NOMO-1 treated with dmso at 0.1 percent for 144 hours (cell line): ENCODE results near the gene GAGE12E.
"Not testable (repeated sequence)": the region's sequence is repeated elsewhere in the genome, so short reads cannot be mapped to it uniquely, and the experiment has no call there.

Experiments
- DNase-seq: peaks from one replicate; lab custom pipeline; 2025; ENCODE audit not compliant: unreplicated experiment; lab: John Stamatoyannopoulos, UW

GAGE12E gene, protein sequence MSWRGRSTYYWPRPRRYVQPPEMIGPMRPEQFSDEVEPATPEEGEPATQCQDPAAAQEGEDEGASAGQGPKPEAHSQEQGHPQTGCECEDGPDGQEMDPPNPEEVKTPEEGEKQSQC

DNA sequence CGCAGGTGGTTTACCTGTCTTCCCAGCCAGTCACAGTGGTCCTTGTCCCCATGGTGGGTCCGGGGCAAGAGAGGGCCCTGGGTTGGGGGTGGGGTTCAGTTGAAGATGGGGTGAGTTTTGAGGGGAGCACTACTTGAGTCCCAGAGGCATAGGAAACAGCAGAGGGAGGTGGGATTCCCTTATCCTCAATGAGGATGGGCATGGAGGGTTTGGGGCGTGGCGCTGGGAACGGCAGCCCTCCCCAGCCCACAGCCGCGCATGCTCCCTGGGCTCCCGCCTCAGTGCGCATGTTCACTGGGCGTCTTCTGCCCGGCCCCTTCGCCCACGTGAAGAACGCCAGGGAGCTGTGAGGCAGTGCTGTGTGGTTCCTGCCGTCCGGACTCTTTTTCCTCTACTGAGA, at the start of gene GAGE12E:
TSS of gene GAGE12E (plus strand) at position 301 of the 400 bp plus-strand sequence. CDS start 1,155 bp downstream, outside the sequence.
- not testable (repeated sequence) for DNase-seq

DNA sequence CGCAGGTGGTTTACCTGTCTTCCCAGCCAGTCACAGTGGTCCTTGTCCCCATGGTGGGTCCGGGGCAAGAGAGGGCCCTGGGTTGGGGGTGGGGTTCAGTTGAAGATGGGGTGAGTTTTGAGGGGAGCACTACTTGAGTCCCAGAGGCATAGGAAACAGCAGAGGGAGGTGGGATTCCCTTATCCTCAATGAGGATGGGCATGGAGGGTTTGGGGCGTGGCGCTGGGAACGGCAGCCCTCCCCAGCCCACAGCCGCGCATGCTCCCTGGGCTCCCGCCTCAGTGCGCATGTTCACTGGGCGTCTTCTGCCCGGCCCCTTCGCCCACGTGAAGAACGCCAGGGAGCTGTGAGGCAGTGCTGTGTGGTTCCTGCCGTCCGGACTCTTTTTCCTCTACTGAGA, 19.2 kb upstream of the GAGE12E start, which contains the start of gene GAGE12C:
TSS of gene GAGE12C (plus strand) at position 301 of the 400 bp plus-strand sequence. CDS start 1,155 bp downstream, outside the sequence.
- DNase-seq: not testable (repeated sequence)

- not testable (repeated sequence) for DNase-seq
These were observed 9.7 kb upstream of the GAGE12E start, which contains the start of gene GAGE12D for GRCh38 chrX:49541433-49541832. Gene GAGE12D (plus strand): TSS chrX:49541733. CDS start chrX:49542888, 1,155 bp downstream.

- DNase-seq: not testable (repeated sequence)
These were observed 9.5 kb downstream of the GAGE12E start, which contains the start of gene GAGE12F for GRCh38 chrX:49560542-49560941. Gene GAGE12F (plus strand): TSS chrX:49560842. CDS start chrX:49561997, 1,155 bp downstream.

- not testable (repeated sequence) for DNase-seq
These were observed 17.6 kb downstream of the GAGE12E start for GRCh38 chrX:49568728-49569127.

DNA sequence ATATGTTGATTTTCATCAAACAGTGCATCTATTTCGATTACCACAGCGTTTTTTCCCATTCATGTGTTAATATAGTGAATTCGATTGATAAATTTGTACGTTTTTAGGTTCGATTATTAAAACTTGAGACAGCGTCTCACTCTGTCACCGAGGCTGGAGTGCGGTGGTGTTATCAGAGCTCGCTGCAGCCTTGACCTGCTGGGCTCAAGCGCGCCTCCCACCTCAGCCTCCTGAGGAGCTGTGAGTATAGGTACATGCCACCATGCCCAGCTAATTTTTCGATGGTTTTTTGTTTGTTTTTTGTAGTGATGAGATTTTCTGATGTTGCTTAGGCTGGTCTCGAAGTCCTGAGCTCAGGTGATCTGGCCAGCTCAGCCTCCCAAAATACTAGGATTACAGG, 18.1 kb downstream of the GAGE12E start:
- DNase-seq: not testable (repeated sequence)

DNA sequence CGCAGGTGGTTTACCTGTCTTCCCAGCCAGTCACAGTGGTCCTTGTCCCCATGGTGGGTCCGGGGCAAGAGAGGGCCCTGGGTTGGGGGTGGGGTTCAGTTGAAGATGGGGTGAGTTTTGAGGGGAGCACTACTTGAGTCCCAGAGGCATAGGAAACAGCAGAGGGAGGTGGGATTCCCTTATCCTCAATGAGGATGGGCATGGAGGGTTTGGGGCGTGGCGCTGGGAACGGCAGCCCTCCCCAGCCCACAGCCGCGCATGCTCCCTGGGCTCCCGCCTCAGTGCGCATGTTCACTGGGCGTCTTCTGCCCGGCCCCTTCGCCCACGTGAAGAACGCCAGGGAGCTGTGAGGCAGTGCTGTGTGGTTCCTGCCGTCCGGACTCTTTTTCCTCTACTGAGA, 19.0 kb downstream of the GAGE12E start, which contains the start of gene GAGE12G:
TSS of gene GAGE12G (plus strand) at position 301 of the 400 bp plus-strand sequence. CDS start 1,155 bp downstream, outside the sequence.
- DNase-seq: not testable (repeated sequence)

DNA sequence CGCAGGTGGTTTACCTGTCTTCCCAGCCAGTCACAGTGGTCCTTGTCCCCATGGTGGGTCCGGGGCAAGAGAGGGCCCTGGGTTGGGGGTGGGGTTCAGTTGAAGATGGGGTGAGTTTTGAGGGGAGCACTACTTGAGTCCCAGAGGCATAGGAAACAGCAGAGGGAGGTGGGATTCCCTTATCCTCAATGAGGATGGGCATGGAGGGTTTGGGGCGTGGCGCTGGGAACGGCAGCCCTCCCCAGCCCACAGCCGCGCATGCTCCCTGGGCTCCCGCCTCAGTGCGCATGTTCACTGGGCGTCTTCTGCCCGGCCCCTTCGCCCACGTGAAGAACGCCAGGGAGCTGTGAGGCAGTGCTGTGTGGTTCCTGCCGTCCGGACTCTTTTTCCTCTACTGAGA, 28.6 kb downstream of the GAGE12E start, which contains the start of gene GAGE12H:
TSS of gene GAGE12H (plus strand) at position 301 of the 400 bp plus-strand sequence. CDS start 1,155 bp downstream, outside the sequence.
- DNase-seq: not testable (repeated sequence)

- DNase-seq: not testable (repeated sequence)
These were observed 38.1 kb downstream of the GAGE12E start, which contains the start of gene GAGE2A for GRCh38 chrX:49589196-49589595. Gene GAGE2A (plus strand): TSS chrX:49589496. CDS start chrX:49590651, 1,155 bp downstream.

DNA sequence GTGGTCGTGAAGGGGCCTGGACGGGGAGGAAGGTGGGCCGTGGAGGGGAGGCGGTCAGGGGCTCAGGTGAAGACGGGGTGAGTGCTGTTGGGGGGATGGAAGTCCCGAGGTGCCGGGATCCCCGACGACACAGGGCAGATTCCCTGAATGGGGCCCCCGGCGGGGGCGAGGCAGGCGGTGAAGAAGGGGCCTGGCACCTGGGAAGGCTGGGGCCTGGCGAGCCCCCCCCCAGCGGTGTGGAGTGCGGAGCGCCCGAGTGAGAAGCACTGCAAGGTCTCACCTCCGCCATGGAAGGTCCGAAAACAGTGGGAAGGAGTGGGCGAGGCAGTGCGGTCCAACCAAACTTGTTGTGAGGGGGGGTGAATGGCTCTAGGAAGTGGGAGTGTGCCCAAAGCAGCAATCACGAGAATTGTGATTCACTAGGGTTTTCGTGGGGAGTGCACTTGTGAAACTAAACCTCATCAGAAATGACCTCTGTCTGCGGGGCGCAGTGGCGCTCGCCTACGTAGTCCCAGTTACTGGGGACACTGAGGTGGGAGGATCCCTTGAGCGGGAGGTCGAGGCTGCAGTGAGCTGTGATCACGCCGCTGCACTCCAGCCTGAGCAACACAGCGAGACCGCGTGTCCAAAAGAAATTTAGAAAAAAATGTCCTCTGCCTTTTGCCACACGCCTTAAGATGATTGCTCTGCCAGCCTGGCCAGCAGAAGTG, 38.8 kb downstream of the GAGE12E start:
- not testable (repeated sequence) for DNase-seq

GRCh38 chrX:49590488-49590887, 39.4 kb downstream of the GAGE12E start:
- DNase-seq: not testable (repeated sequence)

- not testable (repeated sequence) for DNase-seq
These were observed 47.6 kb downstream of the GAGE12E start, which contains the start of gene GAGE1 for GRCh38 chrX:49598720-49599119. Gene GAGE1 (plus strand): TSS chrX:49599020. CDS start chrX:49600175, 1,155 bp downstream.
